IMR-90 (cell line): Measurements from ENCODE around the gene PDLIM4. TPM values are rescaled to one million over a fixed set of nuclear protein-coding genes. Genes with fewer than 3 reads are reported as not detected.

Experiments used
- ATAC-seq: fragments of 200-7000 bp; cut with Tn5 transposase; 2 replicates; pipeline ENCODE4 v1.9.1; 2020; ENCODE audit warnings: low read depth, mild to moderate bottlenecking, moderate library complexity
- BruUV-seq: library from RNA; stranded (reverse); fragments of 400-500 nt; replicated peaks from 2 replicates; lab custom pipeline; 2021; lab: Mats Ljungman, UMichigan
- CTCF ChIA-PET: fragments of 300-600 bp; formaldehyde crosslinking; extraction: SDS; loops from one replicate; lab custom pipeline; 2021; ENCODE audit warnings: antibody characterized with exemption; lab: Yijun Ruan, JAX
- POLR2A ChIA-PET: fragments of 300-600 bp; sonication (Branson Sonifier 250); formaldehyde crosslinking; loops from one replicate; lab custom pipeline; 2022; ENCODE audit warnings: antibody characterized with exemption; ENCODE audit not compliant: unreplicated experiment; lab: Charles Lee
- DNase-seq: peaks from one replicate; pipeline ENCODE4 v3.0.0; 2013
- H2AFZ ChIP-seq: replicated peaks from 2 replicates; pipeline ENCODE3; 2013; ENCODE audit warnings: low read length, mild to moderate bottlenecking; ENCODE audit not compliant: poor library complexity
- H2AK5ac ChIP-seq: 2 replicates; pipeline ENCODE4 v1.6.1; 2013; ENCODE audit warnings: low read depth, low read length, inconsistent platforms
- H2AK9ac ChIP-seq: replicated peaks from 2 replicates; pipeline ENCODE3; 2013; ENCODE audit warnings: mild to moderate bottlenecking, low read depth, low read length, moderate library complexity; ENCODE audit not compliant: poor library complexity
- H2BK120ac ChIP-seq: 2 replicates; pipeline ENCODE4 v1.6.1; 2013; ENCODE audit warnings: low read depth, low read length, inconsistent platforms
- H2BK15ac ChIP-seq: 3 replicates; pipeline ENCODE4 v1.6.1; 2013; ENCODE audit warnings: low read depth, low read length, inconsistent platforms
- H2BK20ac ChIP-seq: 2 replicates; pipeline ENCODE4 v1.6.1; 2013; ENCODE audit warnings: low read depth, mild to moderate bottlenecking, inconsistent platforms, low read length, moderate library complexity
- H2BK5ac ChIP-seq: 2 replicates; pipeline ENCODE4 v1.6.1; 2013; ENCODE audit warnings: mild to moderate bottlenecking, low read depth, low read length, inconsistent platforms; ENCODE audit not compliant: poor library complexity, severe bottlenecking
- H3K14ac ChIP-seq: replicated peaks from 2 replicates; pipeline ENCODE4 v1.6.1; 2013; ENCODE audit warnings: low read depth, low read length, inconsistent platforms
- H3K18ac ChIP-seq: 2 replicates; pipeline ENCODE4 v1.6.1; 2013; ENCODE audit warnings: low read depth, low read length, control low read depth
- H3K23ac ChIP-seq: 2 replicates; pipeline ENCODE4 v1.6.1; 2013; ENCODE audit warnings: low read depth, low read length, inconsistent platforms
- H3K27ac ChIP-seq: 2 replicates; pipeline ENCODE4 v1.5.1; 2013; ENCODE audit warnings: mild to moderate bottlenecking, control low read depth, low read length; ENCODE audit not compliant: insufficient read depth
- H3K27me3 ChIP-seq: 2 replicates; pipeline ENCODE4 v1.6.1; 2013; ENCODE audit warnings: low read length; ENCODE audit not compliant: control insufficient read depth, insufficient read depth
- H3K36me3 ChIP-seq: 2 replicates; pipeline ENCODE4 v1.6.1; 2013; ENCODE audit warnings: low read length, mixed read lengths; ENCODE audit not compliant: control insufficient read depth, insufficient read depth
- H3K4ac ChIP-seq: 2 replicates; pipeline ENCODE4 v1.6.1; 2013; ENCODE audit warnings: low read depth, low read length, inconsistent platforms
- H3K4me1 ChIP-seq: 2 replicates; pipeline ENCODE4 v1.6.1; 2013; ENCODE audit warnings: low read length, mixed read lengths; ENCODE audit not compliant: control insufficient read depth, insufficient read depth
- H3K4me2 ChIP-seq: 2 replicates; pipeline ENCODE4 v1.6.1; 2013; ENCODE audit warnings: low read depth, mild to moderate bottlenecking, control low read depth, low read length, moderate library complexity
- H3K4me3 ChIP-seq: 2 replicates; pipeline ENCODE4 v1.5.1; 2013; ENCODE audit warnings: low read depth, mild to moderate bottlenecking, control low read depth, low read length, moderate library complexity; ENCODE audit not compliant: insufficient read depth
- H3K56ac ChIP-seq: 2 replicates; pipeline ENCODE4 v1.6.1; 2013; ENCODE audit warnings: low read length, inconsistent platforms; ENCODE audit not compliant: insufficient read depth; ENCODE audit errors: extremely low read depth
- H3K79me1 ChIP-seq, 2 experiments: 2 replicates each; pipeline ENCODE4 v1.6.1; 2013; ENCODE audit warnings: low read length in 2 of 2, inconsistent platforms in 1 of 2, low read depth in 1 of 2
- H3K9ac ChIP-seq: 2 replicates; pipeline ENCODE4 v1.6.1; 2013; ENCODE audit warnings: low read depth, low read length, control low read depth
- H3K9me1 ChIP-seq: 2 replicates; pipeline ENCODE4 v1.6.1; 2013; ENCODE audit warnings: low read length, inconsistent platforms; ENCODE audit not compliant: insufficient read depth
- H3K9me3 ChIP-seq: 2 replicates; pipeline ENCODE4 v1.6.1; 2013; ENCODE audit warnings: low read length; ENCODE audit not compliant: control insufficient read depth, insufficient read depth
- H4K20me1 ChIP-seq: 2 replicates; pipeline ENCODE4 v1.6.1; 2013; ENCODE audit warnings: low read length, inconsistent platforms; ENCODE audit not compliant: insufficient read depth
- H4K5ac ChIP-seq: 2 replicates; pipeline ENCODE4 v1.6.1; 2013; ENCODE audit warnings: mild to moderate bottlenecking, low read depth, low read length, control low read depth
- H4K8ac ChIP-seq, 2 experiments: 2 replicates each; pipeline ENCODE4 v1.6.1; 2013; ENCODE audit warnings: low read depth in 2 of 2, low read length in 2 of 2, control low read depth in 1 of 2, inconsistent platforms in 1 of 2
- H4K91ac ChIP-seq: 2 replicates; pipeline ENCODE4 v1.6.1; 2013; ENCODE audit warnings: low read depth, low read length, inconsistent platforms; ENCODE audit not compliant: insufficient read depth
- BHLHE40 ChIP-seq: fragments of 150-350 bp; IDR thresholded peaks from 2 replicates; pipeline ENCODE4 v1.6.1; 2016; ENCODE audit warnings: mild to moderate bottlenecking, low read depth, low read length
- CEBPB ChIP-seq: IDR thresholded peaks from 2 replicates; pipeline ENCODE4 v1.6.1; 2012; ENCODE audit warnings: low read depth, low read length, improper control_type of control experiment
- FOS ChIP-seq: fragments of 150-350 bp; IDR thresholded peaks from 2 replicates; pipeline ENCODE4 v1.6.1; 2016; ENCODE audit warnings: low read depth, low read length
- MXI1 ChIP-seq: IDR thresholded peaks from 2 replicates; pipeline ENCODE4 v1.6.1; 2012; ENCODE audit warnings: low read depth, mild to moderate bottlenecking, low read length, moderate library complexity, borderline replicate concordance
- POLR2A ChIP-seq: IDR thresholded peaks from 2 replicates; pipeline ENCODE4 v1.6.1; 2012; ENCODE audit warnings: mild to moderate bottlenecking, low read depth, low read length
- RAD21 ChIP-seq: IDR thresholded peaks from 2 replicates; pipeline ENCODE4 v1.6.1; 2012; ENCODE audit warnings: low read length, improper control_type of control experiment
- RFX5 ChIP-seq: IDR thresholded peaks from 2 replicates; pipeline ENCODE4 v1.8.0; 2012; ENCODE audit warnings: low read depth, mild to moderate bottlenecking, low read length, moderate library complexity
- SMC3 ChIP-seq: fragments of 150-350 bp; IDR thresholded peaks from 2 replicates; pipeline ENCODE4 v1.6.1; 2016; ENCODE audit warnings: low read depth, mild to moderate bottlenecking, antibody characterized with exemption, low read length, moderate library complexity
- USF2 ChIP-seq: fragments of 150-350 bp; IDR thresholded peaks from 2 replicates; pipeline ENCODE4 v1.6.1; 2017; ENCODE audit warnings: mild to moderate bottlenecking, antibody characterized with exemption, low read length, low read depth
- WGBS, 2 experiments: methylation state at CpG; one replicate each; pipeline versions ENCODE4 v1.1.5 to v1.1.7; 2013; ENCODE audit warnings: missing lambda C conversion rate in 2 of 2; ENCODE audit not compliant: insufficient read length in 1 of 2; ENCODE audit errors: extremely low coverage in 2 of 2; 5-methylcytosine and 5-hydroxymethylcytosine counted together
- dilution Hi-C: fragments of 300-500 bp; cut with HindIII; formaldehyde crosslinking; loops from one replicate; pipeline ENCODE4 v1.14.3; 2018; ENCODE audit warnings: low sequenced_read_pairs; ENCODE audit not compliant: unreplicated experiment
- in situ Hi-C: fragments of 300-500 bp; cut with MboI; formaldehyde crosslinking; loops from 3 replicates; pipeline ENCODE4 v1.14.3; 2019; ENCODE audit warnings: low sequenced_read_pairs, inconsistent platforms, mixed read lengths
- intact Hi-C: fragments of 100-400 bp; cut with micrococcal nuclease; formaldehyde crosslinking; loops from 2 replicates; pipeline ENCODE4 v1.10.0; 2022
- polyA plus RNA-seq, 3 experiments: library from polyadenylated mRNA; depleted of rRNA; stranded (reverse); fragments of >200 nt; gene quantifications; 2 replicates each; pipeline ENCODE4 v1.2.3, GENCODE V29; 2012; ENCODE audit warnings: low replicate concordance in 1 of 3
- total RNA-seq: library from RNA; depleted of rRNA; stranded (reverse); fragments of >200 nt; gene quantifications from 2 replicates; pipeline ENCODE4 v1.2.3, GENCODE V29; 2012
- TF ChIP-seq, protein P1 (sequence below): conservative IDR thresholded peaks from 2 replicates; pipeline ENCODE4 v1.5.1; 2012; ENCODE audit warnings: mild to moderate bottlenecking, low read depth, low read length, improper control_type of control experiment

The PDLIM4 gene
- total and polyA plus RNA-seq, 2 of the 4 experiments (the other 2 are of a cell fraction): 61.1 to 214 TPM

- no peak overlapping the region for H3K4me3 ChIP-seq
- no peak overlapping the region for H3K4ac ChIP-seq
- CTCF ChIA-PET: interaction anchor here (1.0 to 1.4 kb wide), 2 partner anchors 13 to 36 kb away, joined by 3 read pairs; no protein-coding TSS in a partner anchor
- no peak overlapping the region for H4K5ac ChIP-seq
- peaks cover 39% of the 10 kb centered on the region for H3K36me3 ChIP-seq
- no peak overlapping the region for H2BK120ac ChIP-seq
- no peak overlapping the region for H3K18ac ChIP-seq
- POLR2A ChIA-PET: no interaction called here
- no peaks in the 10 kb centered on the region for H3K9me3 ChIP-seq
- no peak overlapping the region for H2BK20ac ChIP-seq
- no peak overlapping the region for H2BK5ac ChIP-seq
- no peak overlapping the region for H3K56ac ChIP-seq
- peaks cover 15% of the 10 kb centered on the region for H3K9me1 ChIP-seq
- H4K91ac ChIP-seq: no peak overlapping the region
- H3K4me1 ChIP-seq: peaks cover 18% of the 10 kb centered on the region
- peaks cover under 1 to 22% of the 10 kb centered on the region in 2 experiments; a peak in 2 of 4 replicates for H3K79me1 ChIP-seq
- BruUV-seq: no TSS peak
- no peak overlapping the region for H2BK15ac ChIP-seq
- H3K9ac ChIP-seq: no peak overlapping the region
- H3K27me3 ChIP-seq: no peaks in the 10 kb centered on the region
- no peak overlapping the region for H4K8ac ChIP-seq
- no peak for DNase-seq
- TF ChIP-seq RFX5 (no peak), FOS (no peak), SMC3 (no peak), MXI1 (no peak), USF2 (no peak), RAD21 (no peak), POLR2A (no peak), CEBPB (no peak), BHLHE40 (no peak)
- TF ChIP-seq, protein P1, sequence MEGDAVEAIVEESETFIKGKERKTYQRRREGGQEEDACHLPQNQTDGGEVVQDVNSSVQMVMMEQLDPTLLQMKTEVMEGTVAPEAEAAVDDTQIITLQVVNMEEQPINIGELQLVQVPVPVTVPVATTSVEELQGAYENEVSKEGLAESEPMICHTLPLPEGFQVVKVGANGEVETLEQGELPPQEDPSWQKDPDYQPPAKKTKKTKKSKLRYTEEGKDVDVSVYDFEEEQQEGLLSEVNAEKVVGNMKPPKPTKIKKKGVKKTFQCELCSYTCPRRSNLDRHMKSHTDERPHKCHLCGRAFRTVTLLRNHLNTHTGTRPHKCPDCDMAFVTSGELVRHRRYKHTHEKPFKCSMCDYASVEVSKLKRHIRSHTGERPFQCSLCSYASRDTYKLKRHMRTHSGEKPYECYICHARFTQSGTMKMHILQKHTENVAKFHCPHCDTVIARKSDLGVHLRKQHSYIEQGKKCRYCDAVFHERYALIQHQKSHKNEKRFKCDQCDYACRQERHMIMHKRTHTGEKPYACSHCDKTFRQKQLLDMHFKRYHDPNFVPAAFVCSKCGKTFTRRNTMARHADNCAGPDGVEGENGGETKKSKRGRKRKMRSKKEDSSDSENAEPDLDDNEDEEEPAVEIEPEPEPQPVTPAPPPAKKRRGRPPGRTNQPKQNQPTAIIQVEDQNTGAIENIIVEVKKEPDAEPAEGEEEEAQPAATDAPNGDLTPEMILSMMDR: no peak
- no peak overlapping the region for H3K27ac ChIP-seq
- H2AFZ ChIP-seq: no peak overlapping the region
- peaks cover 3% of the 10 kb centered on the region for H4K20me1 ChIP-seq
- no peak overlapping the region for H3K4me2 ChIP-seq
- in situ Hi-C loops (no loop called here), intact Hi-C loops (no loop called here), dilution Hi-C loops (no loop called here)
- no peak overlapping the region for H3K14ac ChIP-seq
- WGBS, 2 experiments: no CpG with 5 or more reads among the region's 2 CpGs
- ATAC-seq: no peak
- H3K23ac ChIP-seq: no peak overlapping the region
- H2AK5ac ChIP-seq: no peak overlapping the region
- no peak overlapping the region for H2AK9ac ChIP-seq
These were observed 16.1 kb downstream of the PDLIM4 start for GRCh38 chr5:132273631-132274030.
